ENCODE results near the gene ADAMTS12. TPM values are rescaled to one million over a fixed set of nuclear protein-coding genes. Genes with fewer than 3 reads are reported as not detected.

ADAMTS12 gene
- polyA plus RNA-seq, 1 donor, result 4.2 TPM

DNA sequence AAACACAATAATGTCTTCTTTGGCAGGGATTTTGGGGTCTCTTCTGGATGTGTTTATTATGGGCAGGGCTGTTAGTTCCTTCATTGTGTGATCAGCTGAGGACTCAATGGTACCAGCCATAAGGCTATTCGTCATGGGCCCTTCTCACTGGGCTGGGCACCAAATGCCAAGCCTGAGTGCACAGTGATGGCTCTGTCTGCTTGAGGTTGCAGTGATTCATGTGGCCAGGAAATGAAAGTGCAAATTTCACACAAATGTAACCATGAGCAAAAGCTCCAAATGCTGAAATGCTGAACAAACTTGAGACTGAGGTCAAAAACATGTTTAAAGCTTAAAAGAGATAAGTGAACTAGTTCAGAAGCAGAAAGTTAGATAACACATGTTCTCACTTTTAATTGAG is 260.0 kb downstream of the ADAMTS12 start:
- WGBS (ENCODE audit: insufficient coverage, low lambda C conversion rate), result no CpG with 5 or more reads among the region's 1 CpG
- peaks cover 6% of the 10 kb centered on the region for H3K9me3 ChIP-seq (ENCODE audit: control insufficient read depth, low read depth, low read length)
- H3K27ac ChIP-seq (ENCODE audit: low read length), result no peak overlapping the region
- no peaks in the 10 kb centered on the region for H3K36me3 ChIP-seq (ENCODE audit: control insufficient read depth, insufficient read depth, low read length)
- no peaks in the 10 kb centered on the region for H3K4me1 ChIP-seq (ENCODE audit: control insufficient read depth, insufficient read depth, low read length)
- no peaks in the 10 kb centered on the region for H3K27me3 ChIP-seq (ENCODE audit: control insufficient read depth, insufficient read depth, low read length)
- no peak overlapping the region for H3K4me3 ChIP-seq (ENCODE audit: low read length)
- DNase-seq, result no peak

GRCh38 chr5:33631139-33631538 is 260.7 kb downstream of the ADAMTS12 start:
- no peaks in the 10 kb centered on the region for H3K36me3 ChIP-seq (ENCODE audit: control insufficient read depth, insufficient read depth, low read length)
- H3K27ac ChIP-seq (ENCODE audit: low read length), result no peak overlapping the region
- WGBS (ENCODE audit: insufficient coverage, low lambda C conversion rate), result no CpG with 5 or more reads among the region's 1 CpG
- H3K27me3 ChIP-seq (ENCODE audit: control insufficient read depth, insufficient read depth, low read length), result no peaks in the 10 kb centered on the region
- peaks cover 10% of the 10 kb centered on the region for H3K9me3 ChIP-seq (ENCODE audit: control insufficient read depth, low read depth, low read length)
- H3K4me1 ChIP-seq (ENCODE audit: control insufficient read depth, insufficient read depth, low read length), result no peaks in the 10 kb centered on the region
- DNase-seq, result no peak
- no peak overlapping the region for H3K4me3 ChIP-seq (ENCODE audit: low read length)

GRCh38 chr5:33629999-33630398 is 261.8 kb downstream of the ADAMTS12 start:
- Histone ChIP-seq H3K27me3 (ENCODE audit: control insufficient read depth, insufficient read depth, low read length) (no peaks in the 10 kb centered on the region), H3K4me1 (ENCODE audit: control insufficient read depth, insufficient read depth, low read length) (no peaks in the 10 kb centered on the region), H3K36me3 (ENCODE audit: control insufficient read depth, insufficient read depth, low read length) (no peaks in the 10 kb centered on the region), H3K9me3 (ENCODE audit: control insufficient read depth, low read depth, low read length) (peaks cover 10% of the 10 kb centered on the region), H3K27ac (ENCODE audit: low read length) (no peak overlapping the region), H3K4me3 (ENCODE audit: low read length) (no peak overlapping the region)
- DNase-seq, result no peak
- 94% methylated on average over 2 of the region's 2 CpGs for WGBS (ENCODE audit: insufficient coverage, low lambda C conversion rate)

GRCh38 chr5:33628796-33629195 is 263.0 kb downstream of the ADAMTS12 start:
- H3K27me3 ChIP-seq (ENCODE audit: control insufficient read depth, insufficient read depth, low read length), result no peaks in the 10 kb centered on the region
- no peak overlapping the region for H3K4me3 ChIP-seq (ENCODE audit: low read length)
- no CpG with 5 or more reads among the region's 1 CpG for WGBS (ENCODE audit: insufficient coverage, low lambda C conversion rate)
- no peak overlapping the region for H3K27ac ChIP-seq (ENCODE audit: low read length)
- H3K36me3 ChIP-seq (ENCODE audit: control insufficient read depth, insufficient read depth, low read length), result no peaks in the 10 kb centered on the region
- no peaks in the 10 kb centered on the region for H3K4me1 ChIP-seq (ENCODE audit: control insufficient read depth, insufficient read depth, low read length)
- H3K9me3 ChIP-seq (ENCODE audit: control insufficient read depth, low read depth, low read length), result peaks cover 10% of the 10 kb centered on the region
- DNase-seq, result no peak

GRCh38 chr5:33621514-33621913 is 270.3 kb downstream of the ADAMTS12 start:
- Histone ChIP-seq H3K27me3 (ENCODE audit: control insufficient read depth, insufficient read depth, low read length) (no peaks in the 10 kb centered on the region), H3K4me1 (ENCODE audit: control insufficient read depth, insufficient read depth, low read length) (no peaks in the 10 kb centered on the region), H3K27ac (ENCODE audit: low read length) (no peak overlapping the region), H3K36me3 (ENCODE audit: control insufficient read depth, insufficient read depth, low read length) (no peaks in the 10 kb centered on the region), H3K9me3 (ENCODE audit: control insufficient read depth, low read depth, low read length) (peaks cover under 1% of the 10 kb centered on the region), H3K4me3 (ENCODE audit: low read length) (no peak overlapping the region)
- WGBS (ENCODE audit: insufficient coverage, low lambda C conversion rate), result no CpG with 5 or more reads among the region's 1 CpG
- DNase-seq, result no peak

GRCh38 chr5:33614039-33614438 is 277.8 kb downstream of the ADAMTS12 start:
- no peaks in the 10 kb centered on the region for H3K36me3 ChIP-seq (ENCODE audit: control insufficient read depth, insufficient read depth, low read length)
- no peak for DNase-seq
- H3K27me3 ChIP-seq (ENCODE audit: control insufficient read depth, insufficient read depth, low read length), result no peaks in the 10 kb centered on the region
- H3K4me1 ChIP-seq (ENCODE audit: control insufficient read depth, insufficient read depth, low read length), result no peaks in the 10 kb centered on the region
- no CpG with 5 or more reads among the region's 3 CpGs for WGBS (ENCODE audit: insufficient coverage, low lambda C conversion rate)
- H3K4me3 ChIP-seq (ENCODE audit: low read length), result no peak overlapping the region
- no peaks in the 10 kb centered on the region for H3K9me3 ChIP-seq (ENCODE audit: control insufficient read depth, low read depth, low read length)
- no peak overlapping the region for H3K27ac ChIP-seq (ENCODE audit: low read length)

DNA sequence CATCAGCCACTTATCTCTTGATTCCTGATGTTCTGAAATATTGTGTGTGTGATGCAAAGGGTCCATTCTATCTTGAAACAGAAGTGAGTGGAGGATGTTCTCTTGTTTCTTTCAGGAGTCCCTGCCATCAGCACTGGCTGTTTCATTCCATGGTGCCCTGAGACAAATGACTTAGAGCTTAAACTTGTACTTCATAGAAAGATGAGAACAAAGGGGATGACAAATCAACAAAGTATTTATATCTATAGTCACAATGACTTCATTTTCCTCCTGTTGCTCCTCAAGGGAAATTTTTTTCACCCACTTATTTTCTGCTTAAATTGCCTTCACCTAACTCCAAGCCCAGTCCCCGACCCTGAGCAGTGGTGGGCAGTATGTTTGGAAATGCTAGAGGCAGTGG is 279.4 kb downstream of the ADAMTS12 start:
- H3K27ac ChIP-seq (ENCODE audit: low read length), result no peak overlapping the region
- H3K4me3 ChIP-seq (ENCODE audit: low read length), result no peak overlapping the region
- H3K27me3 ChIP-seq (ENCODE audit: control insufficient read depth, insufficient read depth, low read length), result no peaks in the 10 kb centered on the region
- WGBS (ENCODE audit: insufficient coverage, low lambda C conversion rate), result no CpG with 5 or more reads among the region's 1 CpG
- H3K36me3 ChIP-seq (ENCODE audit: control insufficient read depth, insufficient read depth, low read length), result no peaks in the 10 kb centered on the region
- H3K9me3 ChIP-seq (ENCODE audit: control insufficient read depth, low read depth, low read length), result no peaks in the 10 kb centered on the region
- H3K4me1 ChIP-seq (ENCODE audit: control insufficient read depth, insufficient read depth, low read length), result no peaks in the 10 kb centered on the region
- DNase-seq, result no peak

DNA sequence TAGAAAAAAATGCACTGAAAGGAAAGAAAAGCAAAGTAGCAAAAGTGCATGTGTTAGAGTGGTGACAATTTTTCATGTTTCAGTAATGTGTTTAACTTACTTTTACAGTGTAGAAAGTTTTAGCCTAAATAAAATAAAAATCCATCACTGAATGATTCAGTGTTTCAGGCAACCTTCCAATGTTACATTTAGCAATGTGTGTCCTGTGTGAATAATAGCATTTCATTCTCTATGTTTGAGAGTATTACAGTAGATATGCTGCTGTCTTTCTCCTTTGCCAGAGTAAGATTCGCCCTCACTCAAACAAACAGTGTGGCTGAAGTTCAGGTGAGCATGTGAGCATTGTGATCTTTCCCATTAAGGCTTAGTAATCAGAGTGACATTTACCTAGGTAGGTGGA is 279.9 kb downstream of the ADAMTS12 start:
- no peaks in the 10 kb centered on the region for H3K36me3 ChIP-seq (ENCODE audit: control insufficient read depth, insufficient read depth, low read length)
- no peaks in the 10 kb centered on the region for H3K27me3 ChIP-seq (ENCODE audit: control insufficient read depth, insufficient read depth, low read length)
- no peak overlapping the region for H3K4me3 ChIP-seq (ENCODE audit: low read length)
- H3K4me1 ChIP-seq (ENCODE audit: control insufficient read depth, insufficient read depth, low read length), result no peaks in the 10 kb centered on the region
- no CpG with 5 or more reads among the region's 1 CpG for WGBS (ENCODE audit: insufficient coverage, low lambda C conversion rate)
- DNase-seq, result no peak
- no peak overlapping the region for H3K27ac ChIP-seq (ENCODE audit: low read length)
- H3K9me3 ChIP-seq (ENCODE audit: control insufficient read depth, low read depth, low read length), result no peaks in the 10 kb centered on the region

DNA sequence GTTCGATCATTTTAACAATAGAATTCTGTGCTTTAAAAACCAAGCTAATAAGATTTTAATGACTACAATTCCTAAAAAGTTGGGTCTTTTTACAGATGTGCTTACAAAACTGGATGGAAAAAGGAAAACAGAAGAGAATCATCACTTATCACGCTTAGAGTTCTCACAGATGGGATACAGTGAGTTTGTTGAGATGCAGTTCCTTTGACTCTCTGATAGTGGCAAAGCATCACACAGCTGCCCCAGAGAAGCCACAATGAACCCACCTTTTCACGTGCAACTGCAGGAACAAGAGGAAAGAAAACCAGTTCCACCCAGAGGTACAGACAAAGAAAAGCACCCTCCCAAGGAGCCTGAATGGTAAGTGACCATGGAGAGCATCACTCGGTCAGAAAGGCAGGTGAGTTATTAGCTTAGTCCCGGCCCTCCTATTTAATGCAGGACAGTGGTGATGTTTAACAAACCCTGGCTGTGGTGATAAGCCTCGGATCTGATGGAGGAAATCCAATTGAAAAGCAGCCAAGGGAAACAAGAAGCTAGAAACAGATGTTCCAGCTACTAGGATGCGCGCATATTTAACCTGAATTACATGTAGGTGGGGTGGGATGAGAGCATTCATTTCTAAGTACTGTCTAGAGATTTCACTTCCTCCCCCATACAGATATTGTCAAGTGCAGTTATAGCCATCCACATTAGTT is 283.3 kb downstream of the ADAMTS12 start:
- H3K27me3 ChIP-seq (ENCODE audit: control insufficient read depth, insufficient read depth, low read length), result no peaks in the 10 kb centered on the region
- no peak overlapping the region for H3K27ac ChIP-seq (ENCODE audit: low read length)
- H3K9me3 ChIP-seq (ENCODE audit: control insufficient read depth, low read depth, low read length), result no peaks in the 10 kb centered on the region
- no peak overlapping the region for H3K4me3 ChIP-seq (ENCODE audit: low read length)
- 50% methylated on average over 2 of the region's 8 CpGs for WGBS (ENCODE audit: insufficient coverage, low lambda C conversion rate)
- no peaks in the 10 kb centered on the region for H3K4me1 ChIP-seq (ENCODE audit: control insufficient read depth, insufficient read depth, low read length)
- H3K36me3 ChIP-seq (ENCODE audit: control insufficient read depth, insufficient read depth, low read length), result no peaks in the 10 kb centered on the region
- DNase-seq, result no peak

- H3K27ac ChIP-seq (ENCODE audit: low read length), result no peak overlapping the region
- no peak for DNase-seq
- no peak overlapping the region for H3K4me3 ChIP-seq (ENCODE audit: low read length)
- WGBS (ENCODE audit: insufficient coverage, low lambda C conversion rate), result 100% methylated on average over 1 of the region's 2 CpGs
- H3K9me3 ChIP-seq (ENCODE audit: control insufficient read depth, low read depth, low read length), result no peaks in the 10 kb centered on the region
- H3K36me3 ChIP-seq (ENCODE audit: control insufficient read depth, insufficient read depth, low read length), result no peaks in the 10 kb centered on the region
- no peaks in the 10 kb centered on the region for H3K27me3 ChIP-seq (ENCODE audit: control insufficient read depth, insufficient read depth, low read length)
- no peaks in the 10 kb centered on the region for H3K4me1 ChIP-seq (ENCODE audit: control insufficient read depth, insufficient read depth, low read length)
Measured at GRCh38 chr5:33604503-33604902, 287.3 kb downstream of the ADAMTS12 start.

DNA sequence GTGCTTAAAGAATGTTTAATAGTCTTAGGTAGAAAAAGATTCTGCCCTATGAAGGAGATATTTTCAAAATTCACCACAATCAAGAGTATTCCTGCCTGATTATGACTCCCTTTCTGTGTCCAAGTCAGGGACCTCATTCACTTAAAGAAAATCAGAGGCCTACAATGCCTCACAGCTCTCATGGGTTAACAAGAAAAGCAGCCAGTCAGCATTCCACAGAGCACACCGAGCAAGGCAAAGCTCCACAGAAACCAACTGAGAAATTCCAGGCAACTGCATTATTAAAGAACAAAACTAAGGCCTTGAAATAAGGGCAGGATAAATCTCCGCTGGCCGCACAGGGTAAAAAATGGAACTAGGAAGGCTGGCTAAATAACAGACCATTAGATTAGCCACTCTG is 289.9 kb downstream of the ADAMTS12 start:
- Histone ChIP-seq H3K4me3 (ENCODE audit: low read length) (no peak overlapping the region), H3K36me3 (ENCODE audit: control insufficient read depth, insufficient read depth, low read length) (no peaks in the 10 kb centered on the region), H3K9me3 (ENCODE audit: control insufficient read depth, low read depth, low read length) (no peaks in the 10 kb centered on the region), H3K27ac (ENCODE audit: low read length) (no peak overlapping the region), H3K27me3 (ENCODE audit: control insufficient read depth, insufficient read depth, low read length) (no peaks in the 10 kb centered on the region), H3K4me1 (ENCODE audit: control insufficient read depth, insufficient read depth, low read length) (no peaks in the 10 kb centered on the region)
- 85% methylated on average over 2 of the region's 3 CpGs for WGBS (ENCODE audit: insufficient coverage, low lambda C conversion rate)
- no peak for DNase-seq

Data from large intestine (tissue), 3 donors.